Liver (tissue), 9 donors: Measurements from ENCODE around the gene DES. TPM values are rescaled to one million over a fixed set of nuclear protein-coding genes. Genes with fewer than 3 reads are reported as not detected.

Source experiments
- DNase-seq: peaks from one replicate; pipeline ENCODE4 v3.0.0-alpha.2; 2017; ENCODE audit warnings: low spot score
- H3K27ac ChIP-seq, 2 donors: one replicate each; pipeline ENCODE4 v1.7.0; 2013; ENCODE audit warnings: inconsistent platforms in 2 of 2, low read length in 2 of 2, control low read depth in 1 of 2, low read depth in 1 of 2, mild to moderate bottlenecking in 1 of 2
- H3K27me3 ChIP-seq, 4 donors: one replicate each; pipeline versions ENCODE4 v1.6.1 to v1.7.0; 2013; ENCODE audit warnings: low read length in 3 of 4, inconsistent platforms in 1 of 4, mild to moderate bottlenecking in 1 of 4, moderate library complexity in 1 of 4; ENCODE audit not compliant: control insufficient read depth in 4 of 4, insufficient read depth in 4 of 4
- H3K36me3 ChIP-seq, 4 donors: one replicate each; pipeline versions ENCODE4 v1.6.1 to v1.7.0; 2013; ENCODE audit warnings: low read length in 3 of 4, mild to moderate bottlenecking in 3 of 4, low read depth in 1 of 4, moderate library complexity in 1 of 4; ENCODE audit not compliant: control insufficient read depth in 4 of 4, insufficient read depth in 3 of 4
- H3K4me1 ChIP-seq, 4 donors: one replicate each; pipeline versions ENCODE4 v1.6.1 to v1.7.0; 2013; ENCODE audit warnings: low read length in 3 of 4, mild to moderate bottlenecking in 3 of 4, moderate library complexity in 1 of 4; ENCODE audit not compliant: control insufficient read depth in 4 of 4, insufficient read depth in 4 of 4
- H3K4me3 ChIP-seq, 3 donors: one replicate each; pipeline versions ENCODE4 v1.6.1 to v1.7.0; 2013; ENCODE audit warnings: low read length in 3 of 3, control low read depth in 1 of 3, low read depth in 1 of 3, mild to moderate bottlenecking in 1 of 3
- H3K9ac ChIP-seq, 2 donors: one replicate each; pipeline ENCODE4 v1.7.0; 2013; ENCODE audit warnings: low read length in 2 of 2, mild to moderate bottlenecking in 2 of 2, moderate library complexity in 2 of 2, control low read depth in 1 of 2, low read depth in 1 of 2
- H3K9me3 ChIP-seq, 4 donors: one replicate each; pipeline versions ENCODE4 v1.6.1 to v1.7.0; 2013; ENCODE audit warnings: low read length in 3 of 4; ENCODE audit not compliant: control insufficient read depth in 4 of 4
- ATF3 ChIP-seq: IDR thresholded peaks from 2 replicates; pipeline ENCODE4 v1.6.1; 2016; ENCODE audit warnings: antibody characterized with exemption
- FOXA2 ChIP-seq: IDR thresholded peaks from 2 replicates; pipeline ENCODE4 v1.6.1; 2016; ENCODE audit warnings: antibody characterized with exemption
- HNF4A ChIP-seq, 2 donors: conservative IDR thresholded peaks; 2 replicates each; pipeline ENCODE4 v1.6.1; 2016; ENCODE audit warnings: antibody characterized with exemption in 2 of 2, mild to moderate bottlenecking in 2 of 2
- HNF4G ChIP-seq: IDR thresholded peaks from 2 replicates; pipeline ENCODE4 v1.6.1; 2016; ENCODE audit warnings: antibody characterized with exemption
- JUND ChIP-seq, 2 donors: IDR thresholded peaks; 2 replicates each; pipeline ENCODE4 v1.6.1; 2016; ENCODE audit warnings: antibody characterized with exemption in 2 of 2
- MAX ChIP-seq: IDR thresholded peaks from 2 replicates; pipeline ENCODE4 v1.6.1; 2016; ENCODE audit warnings: antibody characterized with exemption
- NR2F2 ChIP-seq: IDR thresholded peaks from 2 replicates; pipeline ENCODE4 v1.6.1; 2016; ENCODE audit warnings: antibody characterized with exemption
- RAD21 ChIP-seq, 2 donors: IDR thresholded peaks; 2 replicates each; pipeline ENCODE4 v1.6.1; 2016; ENCODE audit warnings: antibody characterized with exemption in 2 of 2, mild to moderate bottlenecking in 2 of 2
- REST ChIP-seq: IDR thresholded peaks from 2 replicates; pipeline ENCODE4 v1.6.1; 2016; ENCODE audit warnings: antibody characterized with exemption, mild to moderate bottlenecking
- RXRA ChIP-seq, 2 donors: IDR thresholded peaks; 2 replicates each; pipeline ENCODE4 v1.6.1; 2017 to 2018; ENCODE audit warnings: antibody characterized with exemption in 2 of 2, mild to moderate bottlenecking in 1 of 2
- SP1 ChIP-seq: IDR thresholded peaks from 2 replicates; pipeline ENCODE4 v1.6.1; 2018; ENCODE audit warnings: antibody characterized with exemption, mild to moderate bottlenecking
- TAF1 ChIP-seq: conservative IDR thresholded peaks from 2 replicates; pipeline ENCODE4 v1.6.1; 2016; ENCODE audit warnings: antibody characterized with exemption, mild to moderate bottlenecking
- YY1 ChIP-seq: IDR thresholded peaks from 2 replicates; pipeline ENCODE4 v1.6.1; 2016; ENCODE audit warnings: antibody characterized with exemption, mild to moderate bottlenecking
- ZBTB33 ChIP-seq: IDR thresholded peaks from 2 replicates; pipeline ENCODE4 v1.6.1; 2016; ENCODE audit warnings: antibody characterized with exemption
- WGBS: extraction: QIAGEN DNeasy Blood & Tissue Kit; methylation state at CpG from one replicate; pipeline ENCODE4 v1.1.7; 2013; 5-methylcytosine and 5-hydroxymethylcytosine counted together
- polyA plus RNA-seq, 2 donors: library from polyadenylated mRNA; stranded (reverse) in 1 of 2; unstranded in 1 of 2; fragments of 200-250 nt in 1 of 2; fragments of >200 nt in 1 of 2; fragmentation: Nextera tagmentation in 1 of 2; extraction: Ambion mirVana in 1 of 2; gene quantifications; one replicate each; pipeline versions ENCODE4 v1.2.1 to v1.2.3, GENCODE V29; 2013 to 2015
- total RNA-seq, 2 donors: library from RNA; depleted of rRNA; stranded (reverse); fragments of >200 nt; gene quantifications; one replicate each; pipeline ENCODE4 v1.2.3, GENCODE V29; 2014
- TF ChIP-seq, protein P1 (sequence below): fragments of 150-350 bp; IDR thresholded peaks from 2 replicates; pipeline ENCODE4 v1.5.1; 2017; ENCODE audit warnings: improper control_type of control experiment, low read depth, low read length; ENCODE audit not compliant: missing input control
- donor health status: healthy.
- donor health status: healthy.
- donor health status: healthy.
- donor health status: healthy.
- donor health status: healthy.

DES gene
- total and polyA plus RNA-seq, 4 donors = 0.15 to 50.0 (median 3.2) TPM

DNA sequence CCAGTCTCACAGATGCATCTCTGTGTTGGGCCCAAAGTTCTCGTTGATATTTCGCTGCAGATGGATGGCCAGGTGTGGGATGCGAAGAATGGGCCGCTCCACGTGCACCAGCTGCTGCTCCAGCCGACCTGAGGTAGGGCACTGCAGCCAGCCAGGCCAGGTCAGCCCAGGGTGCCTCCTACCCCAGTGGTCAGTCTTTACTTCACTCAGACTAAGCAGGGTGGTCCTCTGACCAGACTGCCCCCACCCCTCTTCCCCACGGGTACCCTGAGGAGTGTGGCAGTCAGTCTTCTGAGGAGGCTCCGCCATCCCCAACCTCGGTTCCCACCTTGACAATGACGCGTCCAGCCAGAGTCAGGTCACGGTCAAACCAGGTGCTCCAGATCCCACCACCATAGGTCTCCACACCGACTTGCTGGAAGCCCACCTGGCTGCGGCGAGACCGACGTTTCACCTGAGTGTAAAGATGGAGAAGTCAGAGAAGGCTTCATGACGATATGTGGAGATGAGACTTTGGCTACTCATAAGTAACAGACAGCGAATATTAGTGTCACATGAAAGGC, 32.1 kb upstream of the DES start:
- H3K4me1 ChIP-seq = peaks cover 3 to 16% (median 10%) of the 10 kb centered on the region in 4 donors
- WGBS = 97% methylated on average over 19 of the region's 19 CpGs
- H3K9ac ChIP-seq = no peak overlapping the region
- H3K4me3 ChIP-seq = no peak overlapping the region
- peaks cover 6 to 48% (median 37%) of the 10 kb centered on the region in 4 donors for H3K36me3 ChIP-seq
- no peak for DNase-seq
- no peaks in the 10 kb centered on the region for H3K27me3 ChIP-seq
- no peak for TF ChIP-seq YY1
- no peak for TF ChIP-seq RAD21 (IDR thresholded peaks at IDR 0.05)
- TF ChIP-seq ATF3 = no peak
- no peak for TF ChIP-seq ZBTB33
- TF ChIP-seq SP1 = no peak
- no peak for TF ChIP-seq FOXA2
- H3K27ac ChIP-seq = no peak overlapping the region
- no peaks in the 10 kb centered on the region for H3K9me3 ChIP-seq

- Histone ChIP-seq H3K9ac (peak overlapping the region in 1 of 2 donors; percentile 91), H3K4me3 (peak overlapping the region; percentile 64 to 86 (median 81)), H3K27ac (peak overlapping the region; percentile 96 to 98), H3K9me3 (no peaks in the 10 kb centered on the region), H3K27me3 (no peaks in the 10 kb centered on the region), H3K4me1 (peaks cover 3 to 16% (median 10%) of the 10 kb centered on the region in 4 donors), H3K36me3 (peaks cover 5 to 42% (median 33%) of the 10 kb centered on the region in 4 donors)
- no peak for DNase-seq
- WGBS = 54% methylated on average over 19 of the region's 19 CpGs
- no peak for TF ChIP-seq HNF4A (conservative IDR thresholded peaks at IDR 0.05)
- TF ChIP-seq YY1 = no peak
- TF ChIP-seq ZBTB33 = no peak
- no peak for TF ChIP-seq HNF4G
- TF ChIP-seq NR2F2 = no peak
- TF ChIP-seq MAX = no peak
- no peak for TF ChIP-seq RXRA (IDR thresholded peaks at IDR 0.05)
- no peak for TF ChIP-seq ATF3
- TF ChIP-seq TAF1 = no peak
- TF ChIP-seq, protein P1, sequence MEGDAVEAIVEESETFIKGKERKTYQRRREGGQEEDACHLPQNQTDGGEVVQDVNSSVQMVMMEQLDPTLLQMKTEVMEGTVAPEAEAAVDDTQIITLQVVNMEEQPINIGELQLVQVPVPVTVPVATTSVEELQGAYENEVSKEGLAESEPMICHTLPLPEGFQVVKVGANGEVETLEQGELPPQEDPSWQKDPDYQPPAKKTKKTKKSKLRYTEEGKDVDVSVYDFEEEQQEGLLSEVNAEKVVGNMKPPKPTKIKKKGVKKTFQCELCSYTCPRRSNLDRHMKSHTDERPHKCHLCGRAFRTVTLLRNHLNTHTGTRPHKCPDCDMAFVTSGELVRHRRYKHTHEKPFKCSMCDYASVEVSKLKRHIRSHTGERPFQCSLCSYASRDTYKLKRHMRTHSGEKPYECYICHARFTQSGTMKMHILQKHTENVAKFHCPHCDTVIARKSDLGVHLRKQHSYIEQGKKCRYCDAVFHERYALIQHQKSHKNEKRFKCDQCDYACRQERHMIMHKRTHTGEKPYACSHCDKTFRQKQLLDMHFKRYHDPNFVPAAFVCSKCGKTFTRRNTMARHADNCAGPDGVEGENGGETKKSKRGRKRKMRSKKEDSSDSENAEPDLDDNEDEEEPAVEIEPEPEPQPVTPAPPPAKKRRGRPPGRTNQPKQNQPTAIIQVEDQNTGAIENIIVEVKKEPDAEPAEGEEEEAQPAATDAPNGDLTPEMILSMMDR = no peak
- no peak for TF ChIP-seq FOXA2
- TF ChIP-seq JUND (IDR thresholded peaks at IDR 0.05) = no peak
- no peak for TF ChIP-seq REST
Measured at GRCh38 chr2:219386532-219387280, 31.5 kb upstream of the DES start.
